Neural cell (in vitro differentiated cells): ENCODE data around the gene INAFM1.

Source experiments
- CTCF ChIP-seq: fragments of 450-650 bp; IDR thresholded peaks from 2 replicates; pipeline ENCODE4 v1.5.1; 2014; ENCODE audit warnings: antibody characterized with exemption, mild to moderate bottlenecking, moderate library complexity; ENCODE audit not compliant: poor library complexity, severe bottlenecking
- EP300 ChIP-seq: fragments of 450-650 bp; conservative IDR thresholded peaks from 2 replicates; pipeline ENCODE4 v1.6.1; 2014; ENCODE audit warnings: antibody characterized with exemption, mild to moderate bottlenecking, moderate library complexity; ENCODE audit not compliant: poor library complexity, severe bottlenecking
- EZH2 ChIP-seq: fragments of 200-600, 300-800 bp; shearing (Covaris generic), sonication (generic); IDR thresholded peaks from 2 replicates; pipeline ENCODE4 v1.6.1; 2014; ENCODE audit warnings: antibody characterized with exemption, low read length, borderline replicate concordance, mild to moderate bottlenecking; ENCODE audit not compliant: insufficient read depth, poor library complexity, severe bottlenecking
- MXI1 ChIP-seq: fragments of 450-650 bp; conservative IDR thresholded peaks from 2 replicates; pipeline ENCODE4 v1.6.1; 2014; ENCODE audit warnings: antibody characterized with exemption, mild to moderate bottlenecking; ENCODE audit not compliant: poor library complexity, severe bottlenecking
- POLR2AphosphoS5 ChIP-seq: IDR thresholded peaks from 2 replicates; pipeline ENCODE4 v1.6.1; 2012
- RAD21 ChIP-seq: fragments of 450-650 bp; conservative IDR thresholded peaks from 2 replicates; pipeline ENCODE4 v1.6.1; 2014; ENCODE audit warnings: antibody characterized with exemption, mild to moderate bottlenecking, moderate library complexity
- REST ChIP-seq: IDR thresholded peaks from 2 replicates; pipeline ENCODE4 v1.6.1; 2012; ENCODE audit warnings: borderline replicate concordance
- SMC3 ChIP-seq: fragments of 450-650 bp; conservative IDR thresholded peaks from 2 replicates; pipeline ENCODE4 v1.6.1; 2014; ENCODE audit warnings: antibody characterized with exemption, mild to moderate bottlenecking, moderate library complexity; ENCODE audit not compliant: poor library complexity
- TAF1 ChIP-seq: IDR thresholded peaks from 2 replicates; pipeline ENCODE4 v1.6.1; 2012; ENCODE audit warnings: low read depth

GRCh38 chr19:47241919-47242577 is 32.6 kb upstream of the INAFM1 start:
- no peak for TF ChIP-seq POLR2AphosphoS5
- TF ChIP-seq CTCF = no peak
- no peak for TF ChIP-seq RAD21
- no peak for TF ChIP-seq TAF1
- no peak for TF ChIP-seq SMC3
- no peak for TF ChIP-seq EP300
- TF ChIP-seq EZH2 = no peak
- TF ChIP-seq MXI1 = no peak
- TF ChIP-seq REST = no peak
